ENCODE results near the gene NRIP1.

Gene NRIP1

GRCh38 chr21:15063814-15064575, 805 bp downstream of the NRIP1 start:
- no peak for DNase-seq

DNA sequence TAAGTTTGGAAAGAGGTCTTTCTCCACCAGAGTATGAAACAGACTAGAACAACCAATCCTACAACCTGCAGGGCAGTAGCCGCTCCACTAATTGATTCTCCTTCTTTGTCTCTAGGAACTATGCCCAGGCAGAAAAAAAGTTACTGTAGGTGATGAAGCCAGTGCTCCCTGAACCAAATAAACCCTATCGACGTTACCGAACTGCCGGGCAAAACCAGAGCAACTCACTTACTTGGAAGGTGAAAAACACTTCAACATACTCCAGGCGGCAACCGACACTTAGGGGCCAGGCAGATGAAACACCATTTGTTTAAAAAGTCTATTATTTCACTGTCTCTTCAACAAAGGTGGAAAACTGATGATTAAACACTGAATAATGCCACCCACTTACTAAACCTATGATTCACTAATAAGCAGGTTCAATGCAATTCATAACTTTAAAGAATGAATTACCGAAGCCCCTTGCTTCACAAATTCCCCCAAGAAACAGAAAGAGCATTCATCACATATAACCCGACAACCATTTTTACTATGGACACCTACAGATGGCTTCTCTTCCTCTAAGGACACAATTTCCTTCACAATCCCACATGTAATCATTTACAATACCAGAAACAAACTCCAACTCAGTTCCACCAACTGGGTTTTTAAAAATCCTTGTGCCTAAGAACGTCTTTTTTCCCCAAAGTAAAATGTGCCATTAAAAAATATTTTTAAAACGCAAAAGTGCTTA, 1.6 kb downstream of the NRIP1 start:
- DNase-seq = no peak

DNA sequence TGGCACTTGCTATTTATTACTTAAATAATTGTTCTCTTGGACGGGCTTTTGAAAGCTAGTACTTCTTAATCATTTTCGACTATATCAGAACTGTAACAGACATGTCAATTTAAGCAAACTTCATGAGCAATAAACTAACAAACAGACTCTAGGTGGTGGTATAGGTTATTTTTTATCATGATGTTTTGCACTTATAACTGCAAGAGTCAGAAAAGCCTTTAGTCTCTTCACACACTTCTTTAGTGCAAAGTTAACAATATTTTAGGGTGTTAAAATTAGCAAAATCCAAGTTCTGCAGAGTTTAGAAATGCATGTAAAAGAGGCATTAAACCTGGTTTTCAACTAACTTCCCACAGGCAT, 2.2 kb downstream of the NRIP1 start:
- DNase-seq = no peak

DNA sequence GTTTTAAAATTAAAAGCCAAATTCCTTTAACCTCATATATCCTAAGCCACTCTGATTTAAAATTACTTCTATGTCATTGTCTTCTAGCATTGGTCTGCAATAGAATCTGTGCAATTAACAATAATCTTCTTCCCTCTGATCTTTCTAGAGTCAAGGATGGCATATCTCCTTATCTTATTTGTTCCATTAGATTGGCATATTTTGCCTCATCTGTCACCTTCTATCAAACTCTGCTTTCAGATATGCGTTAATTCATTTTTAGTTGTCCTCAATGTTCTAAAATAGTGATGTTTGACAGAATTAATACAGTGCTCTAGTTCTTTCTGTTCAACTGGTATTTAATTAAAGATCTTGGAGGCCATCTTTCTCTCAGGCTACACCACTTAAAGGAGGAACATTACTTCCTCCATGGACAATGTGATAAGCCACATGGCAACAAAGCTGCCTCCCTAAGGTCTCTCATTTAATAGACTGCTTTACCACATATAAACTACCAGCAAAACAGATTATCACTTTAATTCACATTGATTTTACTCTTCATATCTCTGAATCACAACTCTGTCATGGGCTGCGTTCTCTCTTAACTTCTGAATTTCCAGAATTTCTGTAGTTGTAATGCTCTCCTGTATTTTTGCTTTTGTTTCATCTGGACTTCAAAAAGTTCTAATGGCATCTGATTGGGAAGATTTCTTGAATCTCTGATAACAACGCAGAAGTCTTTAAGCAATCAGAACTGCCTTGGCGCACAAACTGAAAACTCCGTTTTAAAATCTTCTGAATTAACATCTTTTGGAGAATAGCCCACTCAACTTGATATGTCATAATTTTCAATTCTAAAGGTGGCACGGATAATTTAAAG, 2.8 kb downstream of the NRIP1 start:
- DNase-seq = no peak

GRCh38 chr21:15061279-15061678, 3.5 kb downstream of the NRIP1 start:
- DNase-seq = no peak

- DNase-seq = no peak
These were observed 4.1 kb downstream of the NRIP1 start for GRCh38 chr21:15060543-15061175.

GRCh38 chr21:15059397-15059796, 5.4 kb downstream of the NRIP1 start:
- DNase-seq = no peak

DNA sequence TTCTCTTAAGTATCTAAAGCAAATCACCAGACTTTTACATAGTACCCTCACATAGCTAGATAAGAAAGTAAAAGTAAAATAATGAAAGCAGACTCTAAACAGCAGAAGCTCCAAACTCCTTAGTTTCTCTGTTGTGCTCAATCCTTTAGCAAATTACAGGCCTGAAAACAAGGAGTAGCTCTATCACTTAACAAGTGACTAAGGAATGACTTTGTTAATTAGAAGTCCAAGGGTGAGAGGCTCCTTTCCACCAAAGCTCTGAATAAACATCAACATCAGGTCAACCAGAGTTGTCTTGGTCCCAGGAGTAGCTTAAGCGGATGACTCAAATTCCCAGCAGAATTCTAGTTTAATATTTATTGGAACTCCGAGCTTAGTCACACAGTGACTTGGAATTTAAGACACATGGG, 5.9 kb downstream of the NRIP1 start:
- DNase-seq = no peak

DNA sequence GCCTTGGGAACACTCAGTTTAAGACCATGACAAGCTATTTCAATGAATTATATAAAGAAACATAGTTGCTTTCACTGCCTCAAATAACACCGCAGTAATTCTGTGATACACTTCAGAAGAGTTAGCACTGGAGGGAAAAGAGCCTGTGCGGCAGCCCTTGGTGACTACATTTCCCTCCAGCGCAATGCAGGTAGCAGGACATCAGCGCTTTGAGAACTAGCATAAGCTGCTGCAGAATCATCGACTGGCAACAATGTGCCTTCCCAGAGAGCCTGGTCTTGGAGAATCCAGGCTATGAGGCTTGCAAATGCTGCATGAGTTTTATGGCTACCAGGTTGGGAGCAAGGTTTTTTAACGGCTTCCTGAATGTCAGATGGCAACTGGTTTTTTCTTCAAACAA, 7.5 kb downstream of the NRIP1 start:
- no peak for DNase-seq

GRCh38 chr21:15054606-15055239, 10.1 kb downstream of the NRIP1 start:
- no peak for DNase-seq

DNA sequence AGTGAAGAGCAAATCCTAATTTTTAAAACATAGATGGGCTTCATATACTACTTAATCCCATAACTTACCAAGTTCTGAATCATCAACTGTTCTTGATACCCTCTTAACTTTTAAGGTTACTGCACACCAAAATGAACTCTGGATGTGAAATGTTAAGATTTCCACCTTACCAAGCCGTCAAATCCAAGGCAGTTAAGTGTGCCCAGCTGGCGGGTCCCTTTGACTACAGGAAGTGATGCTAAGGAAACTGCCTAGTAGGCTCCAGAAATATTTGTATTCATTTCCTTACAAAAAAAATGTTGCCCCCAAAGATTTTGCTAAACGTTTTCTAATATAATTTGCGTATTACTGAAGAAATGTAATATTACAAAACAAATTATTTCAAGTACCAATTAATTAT, 10.7 kb downstream of the NRIP1 start:
- DNase-seq = no peak

DNA sequence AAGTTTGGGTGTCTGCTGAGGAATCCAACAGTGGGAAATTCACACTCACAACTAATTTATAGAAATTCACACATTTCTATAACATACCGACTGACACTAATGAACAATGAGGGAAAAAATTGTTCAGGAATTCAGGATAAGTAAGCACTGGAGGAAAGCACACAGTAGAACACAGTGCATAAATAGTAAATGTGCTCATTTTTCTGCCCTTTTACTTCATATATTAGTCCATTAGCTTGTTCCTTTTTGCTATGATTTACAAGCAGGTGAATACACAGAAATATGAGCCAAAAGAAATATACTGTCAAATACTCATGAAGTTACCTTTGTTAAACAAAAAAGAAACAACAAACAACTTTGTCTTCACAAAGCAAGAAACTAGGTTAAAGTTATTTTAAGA, 11.3 kb downstream of the NRIP1 start:
- DNase-seq = no peak

- no peak for DNase-seq
These were observed 12.4 kb downstream of the NRIP1 start for GRCh38 chr21:15052459-15052763.

DNA sequence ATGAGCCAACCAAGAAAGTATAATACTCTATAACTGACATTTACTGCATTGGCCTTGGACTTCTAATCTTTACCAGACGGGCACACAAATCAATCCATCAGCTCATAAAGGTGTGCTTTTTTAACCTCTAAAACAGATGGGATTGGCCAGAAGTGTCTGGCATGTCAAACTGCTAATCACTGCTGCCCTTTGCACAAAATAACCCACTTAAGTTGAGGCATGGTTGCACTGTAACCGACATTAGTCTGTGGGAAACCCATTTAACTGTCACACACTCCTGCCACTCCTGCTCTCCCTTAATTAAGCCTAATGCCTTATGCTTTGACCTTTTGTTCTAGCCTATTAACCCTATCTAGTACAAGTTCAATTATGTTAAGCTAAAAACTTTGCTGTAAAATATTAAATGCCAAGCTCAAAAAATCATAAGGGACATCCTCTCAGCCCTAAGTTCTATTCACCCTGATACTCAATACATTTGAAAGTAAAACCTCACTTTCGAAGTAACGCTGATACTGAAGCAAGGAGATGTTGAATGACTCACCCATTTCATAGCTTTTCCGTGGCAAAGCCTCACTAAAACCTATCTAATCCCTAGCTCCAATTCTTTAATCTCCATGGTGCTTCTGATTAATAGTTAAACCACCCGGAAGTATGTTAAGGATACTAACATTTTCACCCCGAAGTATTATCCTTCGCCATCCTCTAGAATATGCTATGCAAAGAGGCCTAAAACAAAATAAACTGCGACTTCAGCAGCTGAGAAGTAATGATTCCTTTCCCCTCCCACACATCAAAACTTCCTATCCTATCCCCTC, 12.9 kb downstream of the NRIP1 start:
- DNase-seq = no peak

DNA sequence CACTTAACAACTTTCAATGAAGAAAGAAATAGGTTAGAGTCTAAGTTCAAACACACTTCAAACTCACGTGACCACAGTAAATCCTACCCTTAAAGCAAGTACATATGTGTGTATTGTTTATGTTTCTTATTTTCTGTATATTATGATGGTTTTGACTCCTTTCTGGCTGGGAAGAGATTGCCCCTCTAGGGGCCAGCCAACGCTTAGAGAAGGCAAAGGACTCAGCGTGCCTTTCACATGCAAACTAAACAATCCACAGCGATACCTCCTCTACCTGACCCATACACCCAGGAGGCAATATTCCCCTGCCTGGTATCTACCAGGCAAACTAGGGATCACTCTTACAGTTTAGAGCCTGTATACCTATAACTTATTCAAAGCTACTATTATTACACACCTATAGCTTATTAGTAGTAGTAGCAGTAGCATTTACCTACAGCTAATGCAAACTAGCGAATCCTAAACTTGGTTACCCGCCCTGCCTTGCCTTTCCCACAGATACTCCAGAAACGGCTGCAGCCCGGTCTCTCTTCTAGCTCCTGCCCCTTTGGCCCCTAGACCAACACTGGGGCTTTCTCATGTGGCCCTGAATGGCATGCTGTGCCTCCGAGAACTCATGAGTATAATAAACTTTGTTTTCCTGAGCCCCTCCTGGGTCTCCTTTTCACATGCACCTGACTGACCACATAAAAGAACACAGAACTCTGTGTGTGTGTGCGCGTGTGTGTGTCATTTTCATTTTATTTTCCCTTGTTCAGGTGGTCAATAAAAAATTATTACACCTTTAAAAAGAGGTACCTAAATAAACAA, 14.0 kb downstream of the NRIP1 start:
- no peak for DNase-seq

DNA sequence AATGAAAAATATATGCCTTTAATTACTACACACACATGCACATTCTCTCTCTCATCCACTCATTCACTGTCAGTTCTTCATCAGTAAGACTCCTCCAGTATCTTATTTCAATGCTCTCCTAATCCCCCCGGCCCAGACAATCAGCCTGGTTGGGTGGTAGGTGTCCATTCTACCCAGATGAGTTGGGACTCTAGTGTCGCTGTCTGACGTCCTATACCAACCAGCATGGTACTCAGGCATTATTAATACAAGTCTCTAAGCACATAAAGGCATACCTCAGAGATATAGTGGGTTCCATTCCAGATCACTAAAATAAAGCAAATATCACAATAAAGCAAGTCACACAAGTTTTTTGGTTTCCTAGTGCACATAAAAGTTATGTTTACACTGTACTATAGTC, 19.8 kb downstream of the NRIP1 start:
- no peak for DNase-seq

GRCh38 chr21:15042531-15042930, 22.3 kb downstream of the NRIP1 start:
- no peak for DNase-seq

- no peak for DNase-seq
These were observed 25.0 kb downstream of the NRIP1 start for GRCh38 chr21:15039607-15040299.

DNA sequence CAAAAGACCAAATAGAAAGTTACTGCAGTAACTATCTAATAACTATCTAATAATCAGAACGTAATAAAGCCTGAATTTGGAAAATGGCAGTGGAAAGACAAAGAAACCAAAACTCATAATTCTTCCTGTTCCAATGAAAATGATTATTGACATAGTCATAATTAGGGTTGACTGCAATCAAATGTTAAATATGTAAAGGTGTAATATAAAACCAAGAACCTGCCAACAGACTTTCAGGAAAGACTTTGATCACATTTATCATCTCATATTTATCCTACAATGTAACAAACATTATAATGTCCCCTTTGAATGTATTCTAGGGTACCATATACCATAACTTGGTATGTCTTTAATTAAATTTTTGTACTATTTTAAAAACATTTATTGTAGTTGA, 26.9 kb downstream of the NRIP1 start:
- no peak for DNase-seq

- no peak for DNase-seq
These were observed 27.5 kb downstream of the NRIP1 start for GRCh38 chr21:15037095-15037899.
